Measurements from ENCODE around the gene NPLOC4.

- no peak for TF ChIP-seq TAF1 (conservative IDR thresholded peaks at IDR 0.05)
- no peak for TF ChIP-seq ZBTB33 (IDR thresholded peaks at IDR 0.05)
- TF ChIP-seq CTCF (IDR thresholded peaks at IDR 0.05; ENCODE audit: low read depth, low read length, missing input control): no peak
- TF ChIP-seq MAX (IDR thresholded peaks at IDR 0.05): no peak
- no peak for TF ChIP-seq JUND (IDR thresholded peaks at IDR 0.05)
- no peak for TF ChIP-seq RAD21 (IDR thresholded peaks at IDR 0.05)
- no peak for TF ChIP-seq REST (IDR thresholded peaks at IDR 0.05)
- TF ChIP-seq SP1 (IDR thresholded peaks at IDR 0.05): no peak
- TF ChIP-seq FOXA1 (IDR thresholded peaks at IDR 0.05): no peak
- TF ChIP-seq EGR1 (IDR thresholded peaks at IDR 0.05; ENCODE audit: low read depth in 2 of 2): no peak
- no peak for TF ChIP-seq FOXA2 (IDR thresholded peaks at IDR 0.05)
- TF ChIP-seq YY1 (IDR thresholded peaks at IDR 0.05): no peak
- TF ChIP-seq GABPA (IDR thresholded peaks at IDR 0.05 in 1 of 2, conservative IDR thresholded peaks at IDR 0.05 in 1 of 2): no peak
- no peak for TF ChIP-seq RXRA (IDR thresholded peaks at IDR 0.05)
Observed at GRCh38 chr17:81648707-81649085, 11.8 kb upstream of the NPLOC4 start.
